Ecto neural progenitor cell (in vitro differentiated cells): Measurements from ENCODE around the gene MLN.
A peak's percentile ranks its signal among the peaks of the same experiment; 100 is the strongest.
"Not testable (repeated sequence)": the region's sequence is repeated elsewhere in the genome, so short reads cannot be mapped to it uniquely, and the experiment has no call there.

ENCODE experiments used
- DNase-seq: peaks from one replicate; pipeline ENCODE4 v3.0.0-alpha.2; 2018; ENCODE audit warnings: low spot score

Gene MLN

DNA sequence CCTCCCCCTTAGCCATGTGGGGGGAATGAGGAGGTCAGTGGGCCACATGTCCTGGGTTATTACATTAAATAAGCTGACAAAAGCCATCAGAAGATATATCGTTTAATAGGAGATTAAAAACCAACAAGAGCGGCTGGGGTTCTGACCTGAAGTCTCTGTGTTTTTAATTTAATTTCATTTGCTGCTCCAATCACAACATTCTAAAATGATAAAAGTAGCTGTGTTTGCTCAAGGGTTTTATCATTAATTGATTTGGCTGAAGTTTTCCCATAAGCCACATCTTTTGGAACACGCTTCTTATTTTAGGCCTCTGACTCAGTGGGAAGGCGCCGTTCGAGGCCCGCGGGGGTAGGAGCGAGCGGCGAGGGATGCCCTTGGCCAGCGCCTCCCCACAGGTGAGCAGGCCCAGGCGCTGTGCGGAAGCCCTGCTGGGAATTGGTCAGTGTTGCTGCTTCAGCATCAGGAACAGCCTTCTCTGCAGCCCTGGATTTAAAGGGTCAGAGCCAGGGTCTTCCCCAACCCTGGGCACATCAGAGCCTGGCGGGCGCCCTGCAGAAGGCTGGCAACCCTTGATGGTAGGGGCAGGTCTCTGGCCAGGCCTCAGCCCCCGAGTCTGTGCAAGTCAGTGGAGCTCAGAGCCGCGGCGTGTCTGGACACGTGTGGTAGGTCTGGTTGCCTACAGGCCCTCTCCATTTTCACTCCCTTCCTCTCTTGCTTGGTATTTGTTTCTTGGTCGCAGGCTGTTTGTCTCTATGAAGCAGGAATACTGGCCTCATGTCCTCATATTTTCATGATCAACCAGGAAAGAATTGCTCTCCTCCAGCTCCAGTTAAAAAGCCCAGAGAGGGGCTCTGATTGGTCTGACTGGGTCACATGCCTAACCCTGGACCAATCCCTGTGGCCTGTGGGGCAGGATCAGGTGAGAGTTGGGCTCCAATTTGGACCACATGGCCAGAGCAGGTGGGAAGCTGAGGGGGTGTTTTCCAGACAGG, 30.9 kb upstream of the MLN start:
- no peak for DNase-seq

DNA sequence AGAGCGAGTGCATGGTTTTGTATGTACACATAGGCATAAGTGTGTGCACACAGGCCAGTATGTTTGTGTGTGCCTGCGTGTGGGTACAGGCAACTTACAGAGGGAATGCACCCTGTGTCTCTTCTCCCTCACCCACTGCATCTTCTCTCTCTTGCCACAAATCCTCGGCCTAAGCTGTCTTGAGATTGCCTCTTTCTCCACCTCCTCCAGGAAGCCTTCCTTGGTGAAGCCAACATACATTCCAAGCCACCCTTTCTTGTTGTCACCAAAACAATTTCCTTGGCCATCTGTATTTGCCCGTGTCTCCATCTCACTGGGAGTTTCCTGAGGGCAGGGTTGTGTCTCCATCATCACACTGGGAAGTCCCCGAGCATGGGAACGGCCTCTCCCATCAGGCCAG, 29.8 kb upstream of the MLN start:
- no peak for DNase-seq

DNA sequence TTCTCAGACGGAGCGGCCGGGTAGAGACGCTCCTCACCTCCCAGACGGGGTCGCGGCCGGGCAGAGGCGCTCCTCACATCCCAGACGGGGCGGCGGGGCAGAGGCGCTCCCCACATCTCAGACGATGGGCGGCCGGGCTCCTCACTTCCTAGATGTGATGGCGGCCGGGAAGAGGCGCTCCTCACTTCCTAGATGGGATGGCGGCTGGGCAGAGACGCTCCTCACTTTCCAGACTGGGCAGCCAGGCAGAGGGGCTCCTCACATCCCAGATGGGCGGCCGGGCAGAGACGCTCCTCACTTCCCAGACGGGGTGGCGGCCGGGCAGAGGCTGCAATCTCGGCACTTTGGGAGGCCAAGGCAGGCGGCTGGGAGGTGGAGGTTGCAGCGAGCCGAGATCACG, 29.0 kb upstream of the MLN start:
- not testable (repeated sequence) for DNase-seq

DNA sequence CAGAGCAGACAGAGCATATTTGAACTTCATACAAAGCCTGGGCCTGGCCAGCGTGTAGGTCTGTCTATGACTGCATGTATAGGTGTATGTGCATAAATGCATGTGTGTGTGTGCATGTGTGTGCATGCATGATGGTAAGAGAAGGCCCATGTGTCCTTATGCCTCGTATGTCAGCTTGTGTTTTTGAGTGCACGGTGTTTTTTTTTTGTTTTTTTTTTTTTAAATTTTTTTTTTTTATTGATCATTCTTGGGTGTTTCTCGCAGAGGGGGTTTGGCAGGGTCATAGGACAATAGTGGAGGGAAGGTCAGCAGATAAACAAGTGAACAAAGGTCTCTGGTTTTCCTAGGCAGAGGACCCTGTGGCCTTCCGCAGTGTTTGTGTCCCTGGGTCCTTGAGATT, 27.9 kb upstream of the MLN start:
- DNase-seq, result not testable (repeated sequence)

DNA sequence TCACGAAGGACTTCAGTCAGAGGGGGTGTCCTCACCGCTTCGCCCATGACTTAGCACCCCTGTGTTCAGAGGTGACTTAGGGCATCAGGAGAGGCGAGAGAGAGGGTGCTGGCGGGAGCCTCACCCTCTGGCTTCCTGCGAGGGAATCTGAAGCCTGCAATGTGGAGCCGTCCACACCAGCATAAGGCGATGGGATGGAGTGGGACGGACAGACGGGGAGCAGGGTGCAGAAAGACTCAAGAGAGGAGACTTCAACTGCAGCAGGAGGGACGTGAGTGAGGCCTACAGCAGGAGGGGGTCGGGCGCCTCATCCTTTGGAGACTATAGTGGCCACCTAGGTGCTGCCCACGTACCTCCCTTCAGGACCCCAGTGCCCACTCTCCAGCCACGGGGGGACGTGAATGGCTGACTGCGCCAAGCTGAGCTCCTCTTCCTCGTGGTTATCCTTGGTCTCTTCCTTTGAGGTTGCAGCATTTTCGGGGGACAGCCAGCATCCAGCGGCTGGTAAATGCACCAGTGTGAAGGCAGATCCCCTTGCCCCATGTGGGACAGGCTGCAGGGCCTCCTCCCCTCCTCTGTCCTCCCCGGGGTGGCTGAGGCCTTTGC, 26.9 kb upstream of the MLN start:
- no peak for DNase-seq

DNA sequence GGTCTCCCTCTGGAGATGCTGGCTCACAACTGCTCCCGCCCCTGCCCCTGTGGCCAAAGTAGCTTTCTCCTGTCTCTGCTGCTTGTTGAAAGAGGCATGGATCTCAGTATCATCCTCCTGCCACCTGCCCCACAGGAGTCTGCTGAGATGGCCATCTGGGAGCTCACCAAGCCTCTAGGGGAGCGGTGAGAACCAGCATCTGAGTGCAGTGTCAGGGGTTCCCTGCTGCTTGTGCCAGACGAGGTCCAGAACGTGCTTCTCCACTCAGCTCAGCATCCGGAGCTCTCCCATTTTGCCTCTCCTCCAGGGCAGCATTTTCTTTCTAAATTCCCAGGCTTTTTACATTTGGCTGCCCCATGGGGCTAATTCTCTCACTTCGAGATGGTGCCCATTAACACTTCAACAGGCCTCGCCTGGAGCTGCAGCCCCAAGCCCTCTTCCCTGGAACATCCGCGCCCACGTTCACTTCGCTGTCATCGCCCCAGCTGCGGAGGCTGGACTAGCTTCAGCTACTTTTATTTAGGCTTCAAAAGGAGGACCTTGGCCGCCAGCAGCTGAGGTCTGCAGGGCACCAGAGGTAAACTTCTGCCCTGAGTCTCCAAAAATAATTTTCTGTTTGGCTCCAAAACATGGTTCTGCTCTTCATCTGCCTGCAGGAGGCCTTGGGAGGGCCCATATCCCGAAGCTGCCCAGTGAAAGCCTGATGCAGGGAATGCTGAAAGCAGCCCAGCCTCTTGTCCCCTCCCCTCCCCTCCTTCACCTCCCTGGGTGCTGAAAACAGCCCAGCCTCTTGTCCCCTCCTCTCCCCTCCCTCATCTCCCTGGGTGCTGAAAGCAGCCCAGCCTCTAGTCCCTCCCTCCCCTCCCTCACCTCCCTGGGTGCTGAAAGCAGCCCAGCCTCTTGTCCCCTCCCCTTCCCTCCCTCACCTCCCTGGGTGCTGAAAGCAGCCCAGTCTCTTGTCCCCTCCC, 25.2 kb upstream of the MLN start:
- DNase-seq, result no peak

DNA sequence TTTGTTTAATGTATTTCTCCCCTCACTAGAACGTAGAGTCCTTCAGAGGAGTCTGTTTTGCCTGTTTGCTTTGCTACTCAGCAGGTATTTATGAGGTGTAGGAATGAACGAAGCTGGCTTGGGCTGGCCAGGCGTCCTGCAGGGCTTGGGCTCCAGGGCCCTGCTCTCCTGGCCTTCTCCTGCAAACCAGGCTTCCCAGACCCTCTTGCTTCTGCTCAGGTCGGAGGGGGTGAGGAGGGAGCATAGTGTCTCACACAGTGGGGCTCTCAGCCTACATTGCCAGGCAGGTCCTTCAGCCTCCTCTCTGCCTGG, 24.6 kb upstream of the MLN start:
- DNase-seq, result no peak

DNA sequence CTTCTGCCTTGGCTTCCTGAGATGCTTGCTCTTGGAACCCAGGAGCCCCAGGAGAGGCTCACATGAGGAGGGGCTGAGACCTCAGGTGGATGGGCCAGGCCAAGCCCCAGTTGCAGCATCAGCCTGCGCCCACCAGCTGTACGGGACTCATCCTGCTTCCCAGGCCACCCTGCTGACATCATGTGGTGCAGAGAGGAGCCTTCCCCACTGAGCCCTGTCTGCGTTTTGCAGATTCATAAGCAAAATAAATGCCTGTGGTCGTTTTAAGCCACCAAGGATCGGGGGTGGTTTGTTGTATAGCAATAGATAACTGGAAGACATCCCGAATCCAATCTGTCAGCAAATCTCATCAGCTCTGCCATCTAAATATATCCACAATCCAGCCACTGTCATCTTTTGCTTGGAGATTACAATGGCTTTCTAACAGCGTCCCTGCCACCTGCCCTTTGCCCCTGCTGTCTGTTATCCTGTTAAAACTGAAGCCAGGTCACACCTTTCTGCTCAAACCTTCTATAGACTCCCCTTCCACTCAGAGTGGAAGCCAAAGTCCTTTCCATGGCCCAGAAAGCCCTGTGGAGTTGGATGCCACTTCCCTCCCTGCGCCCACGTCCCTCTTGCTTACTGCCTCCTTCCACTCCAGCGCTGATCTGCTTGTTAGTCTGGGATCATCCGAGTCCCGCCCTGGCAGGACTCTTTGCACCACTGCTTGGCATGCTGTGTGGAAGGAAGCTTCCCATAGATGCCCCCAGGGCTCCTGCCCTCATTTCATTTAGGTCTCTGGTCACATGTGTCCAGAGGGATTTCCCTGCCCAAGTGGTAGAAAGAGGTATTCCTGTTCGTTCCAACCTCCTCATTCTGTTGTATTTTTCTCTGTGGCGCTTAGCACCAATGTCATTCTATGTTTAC, 24.0 kb upstream of the MLN start:
- DNase-seq, result no peak

DNA sequence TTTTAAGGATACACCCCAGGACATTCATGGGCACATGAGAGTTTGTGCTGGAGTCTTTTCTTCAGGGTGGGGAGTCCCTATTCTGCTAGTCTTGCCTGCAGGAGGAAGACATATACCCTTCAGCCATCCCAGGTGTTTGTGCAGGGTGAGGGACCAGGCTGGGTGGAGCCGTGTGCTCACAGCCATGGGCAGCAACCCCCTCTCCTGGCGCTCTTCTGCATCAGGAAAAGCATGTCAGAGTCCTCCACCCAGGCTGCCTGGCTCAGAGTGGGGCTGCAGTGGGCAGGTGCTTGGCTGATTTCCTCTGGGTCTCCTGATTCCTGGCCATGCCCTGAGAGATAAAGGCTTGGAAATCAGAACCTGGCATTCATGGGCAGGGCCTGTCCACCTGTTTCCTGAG, 22.7 kb upstream of the MLN start:
- no peak for DNase-seq

DNA sequence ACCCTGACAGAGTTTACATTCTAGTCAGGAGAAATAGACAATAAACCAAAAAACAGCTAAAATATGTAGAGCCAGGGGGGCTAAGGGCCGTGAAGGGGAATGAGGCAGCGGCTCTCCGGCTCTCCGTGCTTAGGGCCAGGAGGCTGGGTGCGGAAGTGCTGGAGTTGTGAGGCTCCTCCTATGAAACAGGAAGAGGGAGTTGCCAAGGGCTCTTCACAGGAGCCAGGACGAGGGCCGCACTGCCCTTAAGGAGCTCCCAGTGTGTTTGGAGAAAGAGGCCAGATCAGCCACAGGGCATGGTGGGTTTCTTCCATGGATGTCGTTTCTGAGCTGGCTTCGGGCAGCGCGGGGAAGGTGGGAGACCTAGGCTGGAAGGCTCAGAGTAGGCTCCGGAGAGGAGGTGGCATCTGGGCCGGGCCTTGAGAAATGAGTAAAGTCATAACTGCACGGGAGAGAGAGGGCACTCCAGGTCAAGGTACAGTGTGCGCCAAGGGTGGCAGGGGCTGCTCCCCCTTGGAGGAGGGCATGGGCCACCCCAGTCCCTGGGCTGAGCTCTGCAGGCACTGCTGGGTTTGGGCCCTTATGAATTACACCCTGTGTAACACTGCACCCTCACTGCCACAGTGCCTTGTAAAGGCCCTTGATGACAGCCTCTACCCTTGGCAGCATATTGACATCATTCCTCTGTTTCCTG, 20.8 kb upstream of the MLN start:
- DNase-seq, result no peak

DNA sequence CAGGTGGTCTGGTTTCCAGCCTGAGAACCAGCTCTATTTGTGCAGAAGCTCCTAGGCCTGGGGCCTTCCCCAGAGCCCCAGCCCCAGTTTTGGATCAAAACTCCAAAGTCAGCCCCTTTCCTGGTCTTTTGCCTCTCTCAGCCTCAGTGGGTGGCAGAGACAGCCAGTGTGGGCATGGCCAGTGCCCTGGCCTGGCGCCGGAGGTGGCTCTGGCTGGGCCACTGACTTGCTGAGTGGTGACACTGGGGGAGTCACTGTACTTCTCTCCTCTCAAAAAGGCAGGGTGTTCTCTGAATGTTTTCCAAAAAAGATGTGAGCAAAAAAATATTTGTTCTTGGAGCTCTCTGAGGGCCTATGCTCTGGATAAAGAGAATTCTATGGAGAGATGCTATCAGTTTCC, 20.0 kb upstream of the MLN start:
- DNase-seq, result no peak

DNA sequence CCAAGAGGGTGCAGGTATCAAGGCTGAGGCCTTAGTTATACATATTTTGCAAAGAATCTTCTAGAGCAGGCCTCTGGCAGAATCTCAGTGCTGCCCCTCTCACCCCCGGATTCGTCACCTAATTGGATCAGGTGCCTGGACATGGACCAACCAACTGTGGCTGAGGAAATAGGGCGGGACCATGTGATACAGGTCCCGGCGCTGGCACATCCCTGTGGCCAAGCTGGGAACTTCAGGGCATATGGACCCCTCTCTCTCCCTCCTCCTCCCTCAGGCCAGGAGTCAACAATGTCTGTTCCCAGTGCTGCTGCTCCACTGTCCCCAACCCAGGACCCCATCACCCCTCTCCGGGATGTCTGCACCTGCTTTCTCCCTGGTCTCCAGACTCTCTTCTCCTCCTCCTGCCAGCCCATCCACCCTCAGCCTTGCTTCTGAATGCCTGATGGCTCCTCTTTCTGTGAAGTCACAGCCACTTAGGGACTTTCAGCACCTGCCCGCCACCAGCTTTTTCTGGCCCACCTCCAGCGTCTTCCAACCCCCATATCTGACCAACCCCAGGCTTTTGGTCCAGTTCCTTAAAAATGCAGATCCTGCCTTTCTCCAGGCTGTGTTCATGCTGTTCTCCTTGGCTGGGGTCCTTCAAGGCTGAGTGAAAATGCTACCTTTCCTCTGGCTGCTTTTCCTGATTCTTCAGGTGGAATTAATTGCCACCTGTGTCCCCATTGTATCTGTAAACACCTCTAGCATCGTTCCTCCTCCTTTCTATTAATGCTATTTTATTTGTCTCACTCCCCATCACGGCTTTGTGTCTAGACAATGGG, 19.0 kb upstream of the MLN start:
- DNase-seq, result peak; percentile 80

DNA sequence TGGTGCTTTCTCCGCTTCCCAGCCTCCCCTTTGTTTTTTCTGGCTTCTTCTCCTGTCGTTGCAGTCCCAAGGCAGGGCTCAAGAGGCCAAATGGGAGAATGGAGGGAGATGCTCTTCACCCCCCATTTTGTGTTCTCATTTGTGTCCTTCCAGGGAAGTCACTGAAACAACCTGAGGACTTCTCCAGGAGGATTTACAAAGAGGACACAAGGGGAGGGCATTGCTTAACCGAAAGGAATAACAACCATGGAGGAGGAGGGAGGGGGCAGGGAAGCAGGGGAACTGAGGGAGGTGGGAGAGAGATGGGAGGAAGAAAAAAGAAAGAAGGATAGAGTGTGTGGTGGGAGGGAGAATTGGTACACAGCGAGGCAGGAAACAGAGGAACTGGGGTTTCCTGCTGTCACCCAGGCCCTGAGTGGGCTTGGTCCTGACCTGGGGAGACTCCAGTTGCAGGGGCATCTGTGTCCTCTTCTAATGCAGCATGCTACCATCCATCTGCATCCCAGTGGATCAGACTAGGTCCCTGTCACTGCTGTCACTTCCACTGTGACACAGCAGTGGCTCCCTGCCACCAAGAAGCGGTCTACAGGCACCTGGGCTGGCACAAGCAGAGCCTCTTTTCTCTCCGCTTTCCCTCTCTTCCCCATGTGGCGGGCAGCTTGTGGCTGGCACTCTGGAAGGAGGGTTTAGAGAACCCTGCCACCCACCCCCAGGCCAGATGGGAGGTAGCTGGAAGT, 17.1 kb upstream of the MLN start:
- DNase-seq, result no peak

DNA sequence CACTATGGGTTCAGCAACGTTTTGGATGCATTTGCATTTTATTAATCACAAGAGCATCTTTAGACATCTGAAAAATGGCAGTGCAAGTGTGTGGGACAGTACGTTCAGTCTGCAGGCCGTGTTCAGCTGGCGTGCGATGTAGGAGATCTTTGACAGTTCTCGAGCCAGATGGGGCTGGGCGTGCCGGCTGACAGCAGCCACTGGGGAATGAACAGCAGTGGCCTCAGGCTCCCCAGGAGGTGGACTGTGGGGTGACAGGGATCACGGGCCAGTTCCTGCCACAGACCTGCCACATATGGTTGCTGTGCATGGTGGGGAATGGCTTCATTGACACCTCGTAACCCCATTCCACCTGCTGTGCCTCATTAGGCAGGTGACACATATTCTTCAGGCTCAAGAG, 16.4 kb upstream of the MLN start:
- DNase-seq, result no peak

DNA sequence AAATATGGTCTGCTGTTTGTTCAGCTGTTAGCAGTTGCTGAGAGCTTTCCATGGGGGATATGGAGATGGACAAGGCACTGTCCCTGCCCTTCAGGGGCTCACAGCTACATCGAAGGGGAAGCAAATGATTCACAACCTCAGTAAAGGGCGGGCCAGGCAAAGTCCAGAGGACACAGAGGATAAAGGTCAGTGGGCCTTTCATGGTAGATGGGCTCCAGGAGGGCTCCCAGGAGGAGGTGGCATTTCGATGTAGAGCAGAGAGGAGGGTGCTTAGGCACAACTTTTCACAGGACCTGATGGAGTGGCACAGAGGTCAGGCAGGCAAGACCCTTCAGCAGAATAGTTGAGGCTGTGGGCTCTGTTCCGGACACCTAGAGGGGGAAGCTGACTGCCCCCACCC, 15.2 kb upstream of the MLN start:
- no peak for DNase-seq

DNA sequence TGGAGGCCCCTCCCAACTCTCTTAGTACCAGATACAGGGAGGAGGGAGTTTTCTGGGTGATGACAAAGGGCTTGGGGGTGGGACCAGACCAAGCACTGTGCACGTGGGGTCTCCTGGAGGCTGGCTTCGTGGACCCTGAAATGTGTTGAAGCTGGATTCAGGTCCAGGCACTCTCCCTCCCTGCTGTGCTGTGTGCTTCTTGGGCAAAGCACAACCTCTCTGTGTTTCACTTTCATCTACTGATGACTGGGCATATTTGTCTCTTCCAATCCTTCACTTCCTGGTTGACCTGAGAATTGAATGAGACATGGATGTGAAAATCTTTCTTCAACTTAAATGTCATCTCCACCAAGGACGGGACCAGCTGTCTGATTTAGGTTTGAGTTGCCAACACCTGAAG, 14.5 kb upstream of the MLN start:
- DNase-seq, result no peak

DNA sequence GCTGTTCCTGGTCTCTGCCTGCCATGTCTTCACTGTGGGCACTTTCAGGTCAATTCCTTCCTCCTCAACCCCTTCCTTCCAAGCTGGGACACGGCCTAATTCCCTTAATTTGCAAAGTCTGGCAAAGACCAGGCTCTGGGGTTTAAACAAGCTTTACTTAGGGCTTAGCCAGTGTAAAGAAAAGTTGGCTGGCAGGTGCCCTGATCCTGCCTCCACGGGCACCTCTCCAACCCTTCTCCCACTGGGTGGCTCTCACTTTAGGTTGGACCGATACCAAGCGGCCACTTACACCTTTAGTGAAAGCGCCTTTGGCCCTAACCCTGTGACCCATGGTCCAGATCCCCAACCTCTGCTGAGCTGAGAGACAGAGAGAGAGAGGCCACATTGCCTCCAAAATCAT, 13.7 kb upstream of the MLN start:
- no peak for DNase-seq

DNA sequence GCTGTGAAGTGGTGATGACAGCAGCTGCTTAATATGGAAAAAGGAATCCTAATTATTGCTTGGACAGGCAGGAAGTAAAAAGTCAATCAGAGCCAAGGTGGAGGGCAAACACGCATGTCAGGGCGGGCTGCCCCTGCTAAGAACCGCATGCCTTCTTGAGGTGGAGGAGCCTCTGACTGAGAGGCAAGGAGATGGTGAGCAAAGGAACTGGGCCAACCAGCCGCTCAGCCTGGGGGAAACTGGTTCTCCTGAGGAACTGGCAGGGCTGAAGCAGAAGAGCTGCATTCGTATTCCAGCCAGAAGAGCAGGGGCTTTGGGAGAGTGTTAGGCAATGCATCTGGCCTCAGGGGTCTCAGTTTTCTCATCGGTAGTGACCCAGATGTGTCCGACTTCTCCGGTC, 13.1 kb upstream of the MLN start:
- DNase-seq, result no peak

DNA sequence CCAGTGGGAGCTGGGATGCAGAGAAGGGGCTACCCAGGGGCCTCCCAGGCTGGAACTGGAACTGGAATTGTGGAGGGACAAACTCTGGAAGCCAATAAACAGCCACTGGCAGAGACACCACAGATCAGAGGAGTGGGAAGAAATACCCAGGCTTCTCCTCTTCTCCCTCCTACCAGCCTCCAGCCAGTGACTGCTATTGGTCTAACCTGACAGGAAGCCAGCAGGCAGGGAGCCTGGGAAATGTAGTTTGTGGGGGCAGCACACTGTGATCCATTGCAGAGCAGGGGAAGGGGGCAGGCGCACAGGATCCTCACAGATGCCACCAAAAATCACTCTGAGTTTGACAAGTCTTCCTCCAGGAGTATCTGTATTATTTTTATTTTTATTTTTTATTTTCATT, 12.1 kb upstream of the MLN start:
- DNase-seq, result peak; percentile 66
